WTC11 (cell line): ENCODE measurements around the gene ITGAV. TPM values are rescaled to one million over a fixed set of nuclear protein-coding genes. Genes with fewer than 3 reads are reported as not detected.

Source experiments
- ATAC-seq: fragments of 200-7000 bp; cut with Tn5 transposase; 2 replicates; pipeline ENCODE4 v1.10.0; 2021; ENCODE audit warnings: mild to moderate bottlenecking, moderate library complexity
- CTCF ChIA-PET: fragments of 300-600 bp; sonication (Branson Sonifier 250); formaldehyde crosslinking; loops from one replicate; lab custom pipeline; 2021; ENCODE audit warnings: antibody characterized with exemption; lab: Charles Lee
- POLR2A ChIA-PET: fragments of 350-600 bp; sonication (Branson Sonifier 250); formaldehyde crosslinking; loops from one replicate; lab custom pipeline; 2021; ENCODE audit warnings: antibody characterized with exemption; lab: Charles Lee
- DNase-seq: peaks from one replicate; pipeline ENCODE4 v3.0.0; 2021; ENCODE audit warnings: low spot score
- H3K27ac Mint-ChIP-seq: 2 replicates; pipeline ENCODE4 v1.8.0; 2021; ENCODE audit warnings: mixed read lengths
- H3K27me3 Mint-ChIP-seq: 2 replicates; pipeline ENCODE4 v1.8.0; 2021; ENCODE audit warnings: low read depth, mild to moderate bottlenecking, moderate library complexity, mixed read lengths
- H3K36me3 Mint-ChIP-seq: 2 replicates; pipeline ENCODE4 v1.8.0; 2021; ENCODE audit warnings: mixed read lengths
- H3K4me1 Mint-ChIP-seq: 2 replicates; pipeline ENCODE4 v1.8.0; 2022; ENCODE audit warnings: mixed read lengths
- H3K4me3 Mint-ChIP-seq: 2 replicates; pipeline ENCODE4 v1.8.0; 2021; ENCODE audit warnings: mild to moderate bottlenecking, moderate library complexity, mixed read lengths
- H3K9me3 Mint-ChIP-seq: 2 replicates; pipeline ENCODE4 v1.8.0; 2021; ENCODE audit warnings: mixed read lengths
- ATF1 ChIP-seq: sonication (generic); formaldehyde crosslinking; IDR thresholded peaks from 2 replicates; pipeline ENCODE4 v1.8.1; 2023; ENCODE audit warnings: mild to moderate bottlenecking, moderate library complexity, missing genetic modification reagents
- ATF2 ChIP-seq: sonication (generic); formaldehyde crosslinking; IDR thresholded peaks from 2 replicates; pipeline ENCODE4 v1.8.1; 2022; ENCODE audit warnings: low read depth, missing genetic modification reagents, borderline replicate concordance
- ATF3 ChIP-seq: sonication (generic); formaldehyde crosslinking; conservative IDR thresholded peaks from 2 replicates; pipeline ENCODE4 v1.8.1; 2022; ENCODE audit warnings: mild to moderate bottlenecking, missing genetic modification reagents
- CBFB ChIP-seq: sonication (generic); formaldehyde crosslinking; IDR thresholded peaks from 2 replicates; pipeline ENCODE4 v1.8.1; 2022; ENCODE audit warnings: mild to moderate bottlenecking, low read depth, missing genetic modification reagents
- CDX4 ChIP-seq: fragments of 250-450 bp; sonication (Bioruptor Pico); IDR thresholded peaks from 2 replicates; pipeline ENCODE4 v1.9.0; 2021; ENCODE audit warnings: moderate library complexity, mild to moderate bottlenecking, inconsistent platforms, borderline replicate concordance
- CREM ChIP-seq: sonication (generic); formaldehyde crosslinking; IDR thresholded peaks from 2 replicates; pipeline ENCODE4 v1.8.1; 2022; ENCODE audit warnings: mild to moderate bottlenecking, missing genetic modification reagents, moderate library complexity
- CTCF ChIP-seq: fragments of 200-600 bp; IDR thresholded peaks from 2 replicates; pipeline ENCODE4 v1.8.0; 2022; ENCODE audit warnings: antibody characterized with exemption
- E2F1 ChIP-seq: sonication (generic); formaldehyde crosslinking; IDR thresholded peaks from 2 replicates; pipeline ENCODE4 v1.8.0; 2022; ENCODE audit warnings: mild to moderate bottlenecking, missing genetic modification reagents
- GRHL2 ChIP-seq: fragments of 250-450 bp; sonication (Bioruptor Pico); IDR thresholded peaks from 2 replicates; pipeline ENCODE4 v1.8.0; 2022; ENCODE audit warnings: mild to moderate bottlenecking, moderate library complexity; ENCODE audit not compliant: insufficient replicate concordance, severe bottlenecking
- MAX ChIP-seq: sonication (generic); formaldehyde crosslinking; IDR thresholded peaks from 2 replicates; pipeline ENCODE4 v1.8.0; 2022; ENCODE audit warnings: mild to moderate bottlenecking, missing genetic modification reagents
- SMAD3 ChIP-seq: sonication (generic); formaldehyde crosslinking; IDR thresholded peaks from 2 replicates; pipeline ENCODE4 v1.8.0; 2022; ENCODE audit warnings: missing genetic modification reagents, mild to moderate bottlenecking, borderline replicate concordance
- SP1 ChIP-seq: sonication (generic); formaldehyde crosslinking; conservative IDR thresholded peaks from 2 replicates; pipeline ENCODE4 v1.8.1; 2022; ENCODE audit warnings: missing genetic modification reagents
- TEAD1 ChIP-seq: sonication (generic); formaldehyde crosslinking; IDR thresholded peaks from 2 replicates; pipeline ENCODE4 v1.8.0; 2022; ENCODE audit warnings: mild to moderate bottlenecking, missing genetic modification reagents
- ZNF138 ChIP-seq: sonication (generic); formaldehyde crosslinking; conservative IDR thresholded peaks from 2 replicates; pipeline ENCODE4 v1.8.1; 2022; ENCODE audit warnings: mild to moderate bottlenecking, moderate library complexity, missing genetic modification reagents
- ZNF219 ChIP-seq: sonication (generic); formaldehyde crosslinking; IDR thresholded peaks from 2 replicates; pipeline ENCODE4 v1.8.0; 2023; ENCODE audit warnings: missing genetic modification reagents, mild to moderate bottlenecking, borderline replicate concordance
- ZNF263 ChIP-seq: sonication (generic); formaldehyde crosslinking; IDR thresholded peaks from 2 replicates; pipeline ENCODE4 v1.8.1; 2022; ENCODE audit warnings: low read depth, mild to moderate bottlenecking, moderate library complexity, missing genetic modification reagents
- ZNF532 ChIP-seq: fragments of 250-450 bp; sonication (Bioruptor Pico); IDR thresholded peaks from 2 replicates; pipeline ENCODE4 v1.9.0; 2021; ENCODE audit warnings: mild to moderate bottlenecking, borderline replicate concordance
- ZNF671 ChIP-seq: fragments of 250-450 bp; sonication (Bioruptor Pico); IDR thresholded peaks from 2 replicates; pipeline ENCODE4 v1.8.0; 2021; ENCODE audit warnings: mild to moderate bottlenecking
- total RNA-seq: library from RNA; stranded (reverse); gene quantifications from 3 replicates; pipeline ENCODE4 v1.2.3, GENCODE V29; 2021

ITGAV gene
- total RNA-seq, 1 experiment from 2014 or later, result 30.0 TPM

- no peaks in the 10 kb centered on the region for H3K9me3 Mint-ChIP-seq
- H3K36me3 Mint-ChIP-seq, result no peaks in the 10 kb centered on the region
- no peak overlapping the region; the same call in 1 of the 2 replicates for H3K27ac Mint-ChIP-seq
- DNase-seq, result no peak
- no peak for ATAC-seq
- H3K4me3 Mint-ChIP-seq, result no peak overlapping the region
- H3K27me3 Mint-ChIP-seq, result no peaks in the 10 kb centered on the region
- ChIA-PET POLR2A (no interaction called here), CTCF (no interaction called here)
- TF ChIP-seq MAX (CRISPR knock-in tag) (no peak), ZNF138 (no peak)
- peaks cover 47% of the 10 kb centered on the region for H3K4me1 Mint-ChIP-seq
These were observed 4.3 kb downstream of the ITGAV start for GRCh38 chr2:186594001-186594722.

- TF ChIP-seq GRHL2 (CRISPR knock-in tag) (no peak), ATF3 (CRISPR knock-in tag) (no peak), TEAD1 (no peak), ATF1 (no peak), CDX4 (CRISPR knock-in tag) (no peak), ZNF671 (no peak), ATF2 (CRISPR knock-in tag) (no peak), ZNF219 (CRISPR knock-in tag) (no peak), SMAD3 (no peak), E2F1 (CRISPR knock-in tag) (no peak), SP1 (no peak), CREM (no peak), CTCF (no peak), CBFB (CRISPR knock-in tag) (no peak), ZNF263 (CRISPR knock-in tag) (no peak), ZNF532 (CRISPR knock-in tag) (no peak)
- TF ChIP-seq, all 79 proteins: peak for 0
- H3K36me3 Mint-ChIP-seq, result no peaks in the 10 kb centered on the region
- ATAC-seq (peak; percentile 20), DNase-seq (no peak)
- ChIA-PET CTCF (no interaction called here), POLR2A (no interaction called here)
- no peak overlapping the region for H3K27ac Mint-ChIP-seq
- no peaks in the 10 kb centered on the region for H3K9me3 Mint-ChIP-seq
- H3K27me3 Mint-ChIP-seq, result no peaks in the 10 kb centered on the region
- H3K4me3 Mint-ChIP-seq, result no peak overlapping the region
- peaks cover 53% of the 10 kb centered on the region for H3K4me1 Mint-ChIP-seq
These were observed 5.4 kb downstream of the ITGAV start for GRCh38 chr2:186595219-186595618.
